Fibroblast of skin of back (primary cell): Measurements from ENCODE around the gene UBE2M.
"Not testable (repeated sequence)": the region's sequence is repeated elsewhere in the genome, so short reads cannot be mapped to it uniquely, and the experiment has no call there.

Experiments
- DNase-seq: peaks from one replicate; pipeline ENCODE4 v3.0.0-alpha.2; 2013

UBE2M gene

DNA sequence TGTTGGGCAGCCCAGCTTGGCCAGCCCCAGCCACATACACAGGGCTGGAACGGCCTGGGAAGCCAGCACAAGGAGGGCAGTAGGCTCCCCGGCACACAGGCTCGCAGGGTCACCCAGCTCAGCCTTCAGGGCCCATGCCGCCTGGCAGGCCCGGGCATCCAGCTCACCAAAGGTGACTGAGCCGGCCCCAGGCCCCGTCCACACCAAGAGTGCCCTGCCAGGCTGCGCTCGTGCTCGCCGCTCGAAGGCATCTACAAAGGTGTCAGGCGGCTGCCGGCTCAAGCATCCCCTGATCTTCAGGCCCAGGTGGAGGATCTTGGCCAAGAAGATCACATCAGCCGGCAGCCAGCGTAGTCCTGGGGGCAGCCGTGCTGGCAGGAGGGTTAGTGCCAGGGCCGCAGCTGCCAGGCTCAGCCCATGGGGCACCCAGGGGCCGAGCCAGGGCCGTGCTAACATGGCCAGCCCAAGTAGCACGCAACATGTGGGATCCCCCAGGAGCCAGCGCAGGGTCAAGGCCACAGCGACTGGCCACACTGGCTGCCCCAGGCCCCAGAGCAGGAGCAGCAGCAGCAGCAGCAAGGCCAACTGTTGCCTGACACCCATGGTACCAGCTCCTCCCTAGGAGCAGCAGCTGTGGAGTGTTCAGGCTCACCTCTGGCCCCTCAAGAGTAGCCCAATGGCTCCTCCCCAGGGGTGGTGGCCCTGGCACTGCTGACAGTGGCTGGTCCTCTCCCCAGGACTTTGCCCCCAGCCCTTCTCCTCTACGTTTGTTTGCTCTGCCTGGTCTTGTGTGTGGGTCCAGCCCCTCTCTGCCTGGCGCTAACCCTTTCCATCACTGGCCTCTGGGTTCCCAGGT is 46.8 kb downstream of the UBE2M start, which contains the start of gene SLC27A5:
TSS of gene SLC27A5 (minus strand) at position 640 of the 856 bp plus-strand sequence. CDS start at position 603, 37 bp downstream.
- DNase-seq: no peak

DNA sequence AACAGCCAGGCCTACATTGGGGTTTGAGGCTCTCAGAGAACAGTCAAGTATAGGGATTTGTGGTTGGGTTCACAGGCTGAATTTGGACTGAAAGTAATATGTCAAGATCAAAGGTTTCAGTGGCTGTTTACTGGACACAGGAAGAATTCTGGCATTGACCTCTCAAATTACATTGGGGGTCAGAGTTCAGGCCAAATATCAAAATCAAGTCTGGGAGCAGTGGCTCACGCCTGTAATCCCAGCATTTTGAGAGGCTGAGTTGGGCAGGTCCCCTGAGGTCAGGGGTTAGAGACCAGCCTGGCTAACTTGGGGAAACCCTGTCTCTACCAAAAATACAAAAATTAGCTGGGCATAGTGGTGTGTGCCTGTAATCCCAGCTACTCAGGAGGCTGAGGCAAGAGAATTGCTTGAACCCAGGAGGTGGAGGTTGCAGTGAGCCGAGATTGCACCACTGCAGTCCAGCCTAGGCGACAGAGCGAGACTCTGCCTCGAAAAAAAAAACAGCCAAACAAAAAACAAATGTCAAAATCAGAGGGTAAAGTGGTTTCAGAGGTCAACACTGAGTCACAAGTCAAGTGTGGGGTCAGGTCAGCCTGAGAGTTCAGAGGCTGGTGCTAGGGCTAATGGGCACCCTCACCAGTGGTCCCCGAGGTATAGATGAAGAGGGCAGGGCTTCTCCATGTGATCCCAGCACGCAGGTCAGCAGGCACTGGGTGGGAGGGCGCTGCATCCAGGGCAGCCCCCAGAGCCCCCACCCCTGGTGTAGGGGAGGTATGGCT is 48.1 kb downstream of the UBE2M start:
- DNase-seq: no peak

DNA sequence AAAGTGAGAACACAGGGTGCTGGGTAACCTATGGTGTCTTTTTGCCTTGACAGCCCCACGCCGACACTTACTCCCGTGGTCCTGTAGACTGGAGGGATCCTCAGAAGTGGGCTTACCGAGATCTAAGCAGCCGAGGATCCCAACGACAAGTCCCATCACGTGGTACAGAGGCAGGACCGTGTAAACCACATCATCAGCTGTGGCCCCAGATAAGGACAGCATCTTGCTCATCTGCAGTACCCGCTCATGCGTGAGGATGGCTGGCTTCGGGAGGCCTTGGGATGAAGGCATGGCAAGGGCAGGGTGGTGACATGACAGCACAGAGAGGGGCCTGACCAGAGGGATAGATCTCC is 48.7 kb downstream of the UBE2M start:
- no peak for DNase-seq

DNA sequence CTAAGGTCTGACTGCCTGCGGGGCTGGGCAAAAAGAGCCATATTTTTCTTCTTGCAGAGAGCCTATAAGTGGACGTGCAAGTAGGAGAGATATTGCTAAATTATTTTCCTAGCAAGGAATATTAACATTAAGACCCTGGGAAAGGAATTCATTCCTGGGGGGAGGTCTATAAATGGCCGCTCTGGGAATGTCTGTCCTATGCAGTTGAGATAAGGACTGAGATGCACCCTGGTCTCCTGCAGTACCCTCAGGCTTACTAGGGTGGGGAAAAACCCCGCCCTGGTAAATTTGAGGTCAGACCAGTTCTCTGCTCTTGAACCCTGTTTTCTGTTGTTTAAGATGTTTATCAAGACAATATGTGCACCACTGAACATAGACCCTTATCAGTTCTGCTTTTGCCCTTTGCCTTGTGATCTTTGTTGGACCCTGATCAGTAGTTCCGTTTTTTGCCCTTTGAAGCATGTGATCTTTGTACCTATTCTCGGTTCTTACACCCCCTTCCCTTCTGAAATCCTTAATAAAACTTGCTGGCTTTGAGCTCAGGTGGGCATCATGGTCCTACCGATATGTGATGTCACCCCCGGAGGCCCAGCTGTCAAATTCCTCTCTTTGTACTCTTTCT is 50.7 kb downstream of the UBE2M start:
- DNase-seq: not testable (repeated sequence)
